Panc1 (cell line): ENCODE data around the gene SNX27. TPM values are rescaled to one million over a fixed set of nuclear protein-coding genes. Genes with fewer than 3 reads are reported as not detected.

Experiments used
- ATAC-seq: fragments of 200-7000 bp; cut with Tn5 transposase; 2 replicates; pipeline ENCODE4 v1.9.1; 2020; ENCODE audit warnings: mild to moderate bottlenecking, moderate library complexity
- BruUV-seq: library from RNA; stranded (reverse); fragments of 400-500 nt; replicated peaks from 2 replicates; lab custom pipeline; 2021; lab: Mats Ljungman, UMichigan
- CTCF ChIA-PET: fragments of 300-600 bp; sonication (Branson Sonifier 250); formaldehyde crosslinking; loops from one replicate; lab custom pipeline; 2022; ENCODE audit warnings: antibody characterized with exemption; lab: Charles Lee
- POLR2A ChIA-PET: fragments of 300-600 bp; sonication (Branson Sonifier 250); formaldehyde crosslinking; loops from one replicate; lab custom pipeline; 2022; ENCODE audit warnings: antibody characterized with exemption; lab: Charles Lee
- DNase-seq: peaks from one replicate; pipeline ENCODE4 v3.0.0-alpha.2; 2010; ENCODE audit warnings: low read depth, low spot score
- H3K27ac ChIP-seq: 2 replicates; pipeline ENCODE4 v1.5.1; 2011; ENCODE audit warnings: mild to moderate bottlenecking, low read length, inconsistent platforms
- H3K27me3 ChIP-seq: fragments of 200-500 bp; sonication (Bioruptor generic); 2 replicates; pipeline ENCODE4 v1.6.0; 2014; ENCODE audit warnings: low read length, inconsistent platforms; ENCODE audit not compliant: control insufficient read depth, insufficient read depth
- H3K36me3 ChIP-seq: fragments of 200-500 bp; sonication (Bioruptor generic); 2 replicates; pipeline ENCODE4 v1.5.1; 2014; ENCODE audit warnings: inconsistent platforms, mild to moderate bottlenecking, low read length, moderate library complexity; ENCODE audit not compliant: control insufficient read depth, insufficient read depth
- H3K4me1 ChIP-seq: 2 replicates; pipeline ENCODE4 v1.5.1; 2011; ENCODE audit warnings: inconsistent platforms, mild to moderate bottlenecking, low read length, moderate library complexity; ENCODE audit not compliant: control insufficient read depth, insufficient read depth
- H3K4me3 ChIP-seq, 2 experiments: 2 replicates each; pipeline ENCODE4 v1.5.1; 2011 to 2012; ENCODE audit warnings: low read depth in 2 of 2, low read length in 2 of 2, mild to moderate bottlenecking in 2 of 2, inconsistent platforms in 1 of 2, moderate library complexity in 1 of 2
- H3K9me3 ChIP-seq: fragments of 200-500 bp; sonication (Bioruptor generic); 2 replicates; pipeline ENCODE4 v1.5.1; 2014; ENCODE audit warnings: low read depth, mild to moderate bottlenecking, inconsistent platforms, low read length, moderate library complexity; ENCODE audit not compliant: control insufficient read depth, insufficient read depth
- CTCF ChIP-seq: fragments of 450-650 bp; IDR thresholded peaks from 2 replicates; pipeline ENCODE4 v1.5.1; 2017; ENCODE audit warnings: mild to moderate bottlenecking
- POLR2AphosphoS5 ChIP-seq: IDR thresholded peaks from 2 replicates; pipeline ENCODE4 v1.6.1; 2012; ENCODE audit warnings: mild to moderate bottlenecking, low read depth, low read length, moderate library complexity
- SIN3A ChIP-seq: IDR thresholded peaks from 2 replicates; pipeline ENCODE4 v1.6.1; 2012; ENCODE audit warnings: low read depth, mild to moderate bottlenecking, low read length, moderate library complexity, borderline replicate concordance; ENCODE audit not compliant: insufficient read depth
- TCF7L2 ChIP-seq: IDR thresholded peaks from 2 replicates; pipeline ENCODE4 v1.6.1; 2011; ENCODE audit warnings: mild to moderate bottlenecking, low read depth, low read length, inconsistent platforms
- in situ Hi-C: cut with HindIII; loops from 2 replicates; pipeline ENCODE4 v1.10.0; 2016; ENCODE audit warnings: low sequenced_read_pairs, low pct_unique_long_range_greater_than_20kb
- intact Hi-C: fragments of 100-400 bp; cut with micrococcal nuclease; formaldehyde crosslinking; loops from one replicate; pipeline ENCODE4 v1.10.0; 2022; ENCODE audit not compliant: unreplicated experiment
- total RNA-seq: library from RNA; stranded (reverse); gene quantifications from one replicate; pipeline ENCODE4 v1.2.1, GENCODE V29; 2021; ENCODE audit not compliant: unreplicated experiment
- TF ChIP-seq, protein P1 (sequence below), 2 experiments: IDR thresholded peaks; 2 replicates each; pipeline ENCODE4 v1.6.1; 2011 to 2012; ENCODE audit warnings: low read depth in 2 of 2, control low read depth in 1 of 2, low read length in 1 of 2, mild to moderate bottlenecking in 1 of 2, moderate library complexity in 1 of 2; ENCODE audit not compliant: insufficient read depth in 1 of 2

The SNX27 gene
- total RNA-seq, 1 experiment from 2014 or later: 58.4 TPM

GRCh38 chr1:151723726-151724370, 112.0 kb downstream of the SNX27 start:
- no TSS peak for BruUV-seq
- Histone ChIP-seq H3K27me3 (peaks cover 10% of the 10 kb centered on the region; the same call in 1 of the 2 replicates), H3K4me1 (peaks cover 7% of the 10 kb centered on the region), H3K27ac (no peak overlapping the region), H3K4me3 (no peak overlapping the region), H3K9me3 (no peaks in the 10 kb centered on the region), H3K36me3 (no peaks in the 10 kb centered on the region)
- in situ Hi-C loops (no loop called here), intact Hi-C loops (no loop called here)
- TF ChIP-seq TCF7L2 (no peak), SIN3A (no peak), POLR2AphosphoS5 (no peak), CTCF (no peak)
- TF ChIP-seq, protein P1, sequence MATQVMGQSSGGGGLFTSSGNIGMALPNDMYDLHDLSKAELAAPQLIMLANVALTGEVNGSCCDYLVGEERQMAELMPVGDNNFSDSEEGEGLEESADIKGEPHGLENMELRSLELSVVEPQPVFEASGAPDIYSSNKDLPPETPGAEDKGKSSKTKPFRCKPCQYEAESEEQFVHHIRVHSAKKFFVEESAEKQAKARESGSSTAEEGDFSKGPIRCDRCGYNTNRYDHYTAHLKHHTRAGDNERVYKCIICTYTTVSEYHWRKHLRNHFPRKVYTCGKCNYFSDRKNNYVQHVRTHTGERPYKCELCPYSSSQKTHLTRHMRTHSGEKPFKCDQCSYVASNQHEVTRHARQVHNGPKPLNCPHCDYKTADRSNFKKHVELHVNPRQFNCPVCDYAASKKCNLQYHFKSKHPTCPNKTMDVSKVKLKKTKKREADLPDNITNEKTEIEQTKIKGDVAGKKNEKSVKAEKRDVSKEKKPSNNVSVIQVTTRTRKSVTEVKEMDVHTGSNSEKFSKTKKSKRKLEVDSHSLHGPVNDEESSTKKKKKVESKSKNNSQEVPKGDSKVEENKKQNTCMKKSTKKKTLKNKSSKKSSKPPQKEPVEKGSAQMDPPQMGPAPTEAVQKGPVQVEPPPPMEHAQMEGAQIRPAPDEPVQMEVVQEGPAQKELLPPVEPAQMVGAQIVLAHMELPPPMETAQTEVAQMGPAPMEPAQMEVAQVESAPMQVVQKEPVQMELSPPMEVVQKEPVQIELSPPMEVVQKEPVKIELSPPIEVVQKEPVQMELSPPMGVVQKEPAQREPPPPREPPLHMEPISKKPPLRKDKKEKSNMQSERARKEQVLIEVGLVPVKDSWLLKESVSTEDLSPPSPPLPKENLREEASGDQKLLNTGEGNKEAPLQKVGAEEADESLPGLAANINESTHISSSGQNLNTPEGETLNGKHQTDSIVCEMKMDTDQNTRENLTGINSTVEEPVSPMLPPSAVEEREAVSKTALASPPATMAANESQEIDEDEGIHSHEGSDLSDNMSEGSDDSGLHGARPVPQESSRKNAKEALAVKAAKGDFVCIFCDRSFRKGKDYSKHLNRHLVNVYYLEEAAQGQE (IDR thresholded peaks at IDR 0.05; ENCODE audit: insufficient read depth in 1 of 2, low read depth in 2 of 2, low read length in 1 of 2): no peak
- ChIA-PET POLR2A (no interaction called here), CTCF (no interaction called here)
- ATAC-seq (no peak), DNase-seq (peak; percentile 13)

DNA sequence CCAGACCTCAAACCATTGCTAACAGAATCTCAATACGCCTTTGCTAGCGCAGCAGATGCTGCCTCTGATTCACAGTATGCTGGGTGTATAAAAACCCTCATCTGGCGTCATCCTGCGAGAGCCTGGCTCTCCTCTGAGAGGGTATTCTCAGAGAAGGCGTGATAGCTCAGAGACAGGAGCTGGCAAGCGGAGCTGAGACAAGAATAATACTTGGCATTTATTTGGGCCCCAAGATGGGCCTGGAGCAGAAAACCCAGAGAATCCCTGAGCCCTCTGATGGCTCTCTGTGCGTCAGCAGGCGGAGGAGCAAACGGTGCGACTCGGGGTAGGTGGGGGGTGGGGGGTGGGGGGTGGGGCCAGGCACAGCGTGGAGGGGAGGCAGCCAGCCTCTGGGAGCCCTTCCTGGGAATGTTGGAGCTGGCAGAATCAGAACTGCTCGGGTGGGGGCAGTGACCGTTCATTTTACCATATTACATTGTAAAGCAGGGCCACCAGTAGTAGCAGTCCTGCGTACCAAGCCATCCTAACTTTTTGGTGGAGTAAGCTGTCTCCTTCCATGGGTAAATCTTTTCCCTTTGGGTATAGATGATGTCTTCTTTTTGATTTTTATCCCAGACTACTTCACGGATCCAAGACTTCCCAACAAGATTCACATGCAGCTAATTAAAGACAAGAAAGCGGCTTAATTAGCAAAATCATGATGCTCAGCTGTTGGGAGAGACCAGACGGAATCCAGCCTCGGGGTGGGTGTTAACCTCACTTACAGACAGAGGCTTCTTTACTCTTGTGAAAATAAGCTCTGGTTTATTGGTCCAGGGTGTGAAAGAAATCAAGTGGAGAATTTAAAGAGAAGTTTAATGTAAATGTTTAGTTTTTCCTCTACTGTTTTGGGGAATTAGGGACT, 116.6 kb downstream of the SNX27 start:
- no peak overlapping the region for H3K4me3 ChIP-seq
- no peaks in the 10 kb centered on the region for H3K36me3 ChIP-seq
- H3K4me1 ChIP-seq: no peaks in the 10 kb centered on the region
- CTCF ChIA-PET: interaction anchor here (0.7 kb wide), 1 partner anchor 35 kb away, joined by 3 read pairs; no protein-coding TSS in a partner anchor
- POLR2A ChIA-PET: no interaction called here
- DNase-seq: no peak
- TF ChIP-seq POLR2AphosphoS5: no peak
- TF ChIP-seq, protein P1 (IDR thresholded peaks at IDR 0.05; ENCODE audit: insufficient read depth in 1 of 2, low read depth in 2 of 2, low read length in 1 of 2): no peak
- 0 out of 2 replicates have a peak, but pooled peaks have one; percentile 3 for TF ChIP-seq CTCF
- no peak for TF ChIP-seq TCF7L2
- TF ChIP-seq SIN3A: no peak
- no peaks in the 10 kb centered on the region for H3K9me3 ChIP-seq
- in situ Hi-C loops (no loop called here), intact Hi-C loops (no loop called here)
- BruUV-seq: no TSS peak
- no peaks in the 10 kb centered on the region for H3K27me3 ChIP-seq
- no peak overlapping the region for H3K27ac ChIP-seq
- no peak for ATAC-seq
